CD14-positive monocyte (primary cell): Measurements from ENCODE around the gene TANGO2. TPM values are rescaled to one million over a fixed set of nuclear protein-coding genes. Genes with fewer than 3 reads are reported as not detected.

Source experiments
- DNase-seq, 3 donors: peaks; one replicate each; pipeline ENCODE4 v3.0.0-alpha.2; 2011 to 2022
- H2AFZ ChIP-seq: 2 replicates; pipeline ENCODE4 v1.6.0; 2012; ENCODE audit warnings: mild to moderate bottlenecking, low read depth, low read length, inconsistent platforms; ENCODE audit not compliant: insufficient read depth, poor library complexity, severe bottlenecking
- H3K27ac ChIP-seq, 2 donors: 1 replicate in 1 of 2; 2 replicates in 1 of 2; pipeline ENCODE4 v1.5.1; 2012 to 2013; ENCODE audit warnings: low read length in 2 of 2, control low read depth in 1 of 2, inconsistent platforms in 1 of 2, low read depth in 1 of 2, mild to moderate bottlenecking in 1 of 2
- H3K27me3 ChIP-seq, 2 donors: one replicate each; pipeline versions ENCODE4 v1.6.0 to v1.6.1; 2011 to 2013; ENCODE audit warnings: low read length in 2 of 2; ENCODE audit not compliant: control insufficient read depth in 2 of 2, insufficient read depth in 2 of 2
- H3K36me3 ChIP-seq, 2 donors: replicated peaks in 1 of 2; 1 replicate in 1 of 2; 2 replicates in 1 of 2; pipeline versions ENCODE4 v1.5.1 to v1.6.1; 2012 to 2013; ENCODE audit warnings: low read length in 2 of 2, control low read depth in 1 of 2, inconsistent platforms in 1 of 2, mild to moderate bottlenecking in 1 of 2; ENCODE audit not compliant: insufficient read depth in 2 of 2, control insufficient read depth in 1 of 2
- H3K4me1 ChIP-seq, 2 donors: 1 replicate in 1 of 2; 2 replicates in 1 of 2; pipeline versions ENCODE4 v1.5.1 to v1.6.1; 2012 to 2013; ENCODE audit warnings: low read length in 2 of 2, control low read depth in 1 of 2, inconsistent platforms in 1 of 2, mild to moderate bottlenecking in 1 of 2, moderate library complexity in 1 of 2; ENCODE audit not compliant: insufficient read depth in 2 of 2, control insufficient read depth in 1 of 2
- H3K4me2 ChIP-seq: replicated peaks from 2 replicates; pipeline ENCODE3; 2012; ENCODE audit warnings: low read length, moderate library complexity, mild to moderate bottlenecking; ENCODE audit not compliant: poor library complexity, severe bottlenecking; ENCODE audit errors: extremely low read depth
- H3K4me3 ChIP-seq, 3 experiments: fragments of 200-600 bp in 1 of 3; sonication (generic) in 1 of 3; replicated peaks in 1 of 3; 1 replicate in 2 of 3; 2 replicates in 1 of 3; pipeline ENCODE4 v1.5.1; 2011 to 2013; ENCODE audit warnings: low read length in 3 of 3, mild to moderate bottlenecking in 3 of 3, control low read depth in 2 of 3, low read depth in 2 of 3, inconsistent platforms in 1 of 3, moderate library complexity in 1 of 3
- H3K79me2 ChIP-seq: 2 replicates; pipeline ENCODE4 v1.6.0; 2012; ENCODE audit warnings: mild to moderate bottlenecking, control low read depth, inconsistent platforms, low read length, moderate library complexity; ENCODE audit not compliant: insufficient read depth
- H3K9ac ChIP-seq: 2 replicates; pipeline ENCODE4 v1.6.0; 2017; ENCODE audit warnings: low read length, mild to moderate bottlenecking; ENCODE audit not compliant: insufficient read depth, poor library complexity, severe bottlenecking
- H3K9me3 ChIP-seq, 2 donors: replicated peaks in 1 of 2; 1 replicate in 1 of 2; 2 replicates in 1 of 2; pipeline versions ENCODE4 v1.5.1 to v1.6.1; 2012 to 2013; ENCODE audit warnings: low read length in 2 of 2, control low read depth in 1 of 2; ENCODE audit not compliant: control insufficient read depth in 1 of 2, insufficient read depth in 1 of 2
- H4K20me1 ChIP-seq: 2 replicates; pipeline ENCODE4 v1.6.0; 2012; ENCODE audit warnings: mild to moderate bottlenecking, low read length, control low read depth, moderate library complexity; ENCODE audit not compliant: insufficient read depth
- H3K27ac Mint-ChIP-seq, 7 donors: one replicate each; pipeline ENCODE4 v1.8.0; 2020; ENCODE audit warnings: mild to moderate bottlenecking in 7 of 7, mixed read lengths in 7 of 7, moderate library complexity in 6 of 7, inconsistent platforms in 2 of 7
- H3K27me3 Mint-ChIP-seq, 3 donors: one replicate each; pipeline ENCODE4 v1.8.0; 2021 to 2022; ENCODE audit warnings: low read depth in 3 of 3, mild to moderate bottlenecking in 3 of 3, mixed read lengths in 3 of 3, moderate library complexity in 3 of 3, inconsistent platforms in 1 of 3
- H3K36me3 Mint-ChIP-seq, 2 donors: one replicate each; pipeline ENCODE4 v1.8.0; 2020; ENCODE audit warnings: mixed read lengths in 2 of 2, inconsistent platforms in 1 of 2, mild to moderate bottlenecking in 1 of 2
- H3K4me1 Mint-ChIP-seq: one replicate; pipeline ENCODE4 v1.8.0; 2020; ENCODE audit warnings: mild to moderate bottlenecking, mixed read lengths
- H3K4me3 Mint-ChIP-seq, 2 donors: one replicate each; pipeline ENCODE4 v1.8.0; 2020; ENCODE audit warnings: mild to moderate bottlenecking in 2 of 2, mixed read lengths in 2 of 2, moderate library complexity in 1 of 2
- H3K9me3 Mint-ChIP-seq, 7 donors: one replicate each; pipeline ENCODE4 v1.8.0; 2020 to 2022; ENCODE audit warnings: mixed read lengths in 7 of 7, mild to moderate bottlenecking in 6 of 7, moderate library complexity in 6 of 7, inconsistent platforms in 2 of 7
- WGBS: methylation state at CpG from one replicate; pipeline ENCODE4 v1.1.5; 2013; ENCODE audit warnings: missing lambda C conversion rate; ENCODE audit not compliant: insufficient coverage; 5-methylcytosine and 5-hydroxymethylcytosine counted together
- intact Hi-C, 2 donors: fragments of 100-400 bp; cut with micrococcal nuclease; formaldehyde crosslinking; loops; one replicate each; pipeline versions ENCODE4 v1.15.0 to v1.15.1; 2023
- polyA plus RNA-seq, 3 donors: library from polyadenylated mRNA; depleted of rRNA in 1 of 3; unstranded in 2 of 3; stranded (reverse) in 1 of 3; fragments of 300-500 nt in 2 of 3; fragments of >200 nt in 1 of 3; fragmentation: Illumina TruSeq in 2 of 3; gene quantifications; 1 replicate in 2 of 3; 2 replicates in 1 of 3; pipeline ENCODE4 v1.2.3, GENCODE V29; 2012 to 2021
- TF ChIP-seq, protein P1 (sequence below): fragments of 200-600 bp; IDR thresholded peaks from one replicate; pipeline ENCODE4 v1.8.0; 2022; ENCODE audit warnings: antibody characterized with exemption, mild to moderate bottlenecking

Gene TANGO2
- polyA plus RNA-seq, 3 donors: 56.4 to 94.9 (median 58.2) TPM

GRCh38 chr22:20113551-20114310 lies 92.8 kb downstream of the TANGO2 start:
- Histone ChIP-seq H4K20me1 (peaks cover 28% of the 10 kb centered on the region), H3K9ac (no peak overlapping the region), H2AFZ (no peak overlapping the region), H3K79me2 (peaks cover 45% of the 10 kb centered on the region), H3K4me2 (no peak overlapping the region), H3K27me3 (no peaks in the 10 kb centered on the region), H3K4me3 (no peak overlapping the region), H3K27ac (peak overlapping the region in 1 of 2 donors; percentile 31), H3K9me3 (no peaks in the 10 kb centered on the region), H3K4me1 (peaks cover 19 to 26% of the 10 kb centered on the region in 2 donors), H3K36me3 (peaks cover 54 to 69% of the 10 kb centered on the region in 2 donors)
- no peaks in the 10 kb centered on the region for H3K9me3 Mint-ChIP-seq
- no peak for DNase-seq
- H3K27ac Mint-ChIP-seq: peak overlapping the region in 4 of 7 donors; percentile 40 to 81 (median 52)
- TF ChIP-seq, protein P1, sequence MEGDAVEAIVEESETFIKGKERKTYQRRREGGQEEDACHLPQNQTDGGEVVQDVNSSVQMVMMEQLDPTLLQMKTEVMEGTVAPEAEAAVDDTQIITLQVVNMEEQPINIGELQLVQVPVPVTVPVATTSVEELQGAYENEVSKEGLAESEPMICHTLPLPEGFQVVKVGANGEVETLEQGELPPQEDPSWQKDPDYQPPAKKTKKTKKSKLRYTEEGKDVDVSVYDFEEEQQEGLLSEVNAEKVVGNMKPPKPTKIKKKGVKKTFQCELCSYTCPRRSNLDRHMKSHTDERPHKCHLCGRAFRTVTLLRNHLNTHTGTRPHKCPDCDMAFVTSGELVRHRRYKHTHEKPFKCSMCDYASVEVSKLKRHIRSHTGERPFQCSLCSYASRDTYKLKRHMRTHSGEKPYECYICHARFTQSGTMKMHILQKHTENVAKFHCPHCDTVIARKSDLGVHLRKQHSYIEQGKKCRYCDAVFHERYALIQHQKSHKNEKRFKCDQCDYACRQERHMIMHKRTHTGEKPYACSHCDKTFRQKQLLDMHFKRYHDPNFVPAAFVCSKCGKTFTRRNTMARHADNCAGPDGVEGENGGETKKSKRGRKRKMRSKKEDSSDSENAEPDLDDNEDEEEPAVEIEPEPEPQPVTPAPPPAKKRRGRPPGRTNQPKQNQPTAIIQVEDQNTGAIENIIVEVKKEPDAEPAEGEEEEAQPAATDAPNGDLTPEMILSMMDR: no peak
- peaks cover 31 to 61% of the 10 kb centered on the region in 2 donors for H3K36me3 Mint-ChIP-seq
- H3K4me1 Mint-ChIP-seq: peaks cover 16% of the 10 kb centered on the region
- 97% methylated on average over 16 of the region's 19 CpGs for WGBS
- no peak overlapping the region for H3K4me3 Mint-ChIP-seq
- peaks cover 0 to 1% (median 0%) of the 10 kb centered on the region in 3 donors for H3K27me3 Mint-ChIP-seq
- intact Hi-C loops: loop anchor here in 1 of 2 donors (10.0 kb wide), 2 partner anchors 89 to 259 kb away; partner anchors contain the start of genes GNB1L, RTL10 and TANGO2

GRCh38 chr22:20114506-20115475 lies 93.9 kb downstream of the TANGO2 start:
- Histone ChIP-seq H3K27me3 (no peaks in the 10 kb centered on the region), H3K9me3 (no peaks in the 10 kb centered on the region), H3K36me3 (peaks cover 48 to 69% of the 10 kb centered on the region in 2 donors), H3K27ac (peak overlapping the region in 1 of 2 donors; percentile 98), H3K9ac (no peak overlapping the region), H3K79me2 (peaks cover 55% of the 10 kb centered on the region), H3K4me2 (no peak overlapping the region), H4K20me1 (peaks cover 30% of the 10 kb centered on the region), H3K4me3 (no peak overlapping the region), H3K4me1 (peaks cover 21 to 33% of the 10 kb centered on the region in 2 donors), H2AFZ (no peak overlapping the region)
- DNase-seq: no peak
- H3K4me1 Mint-ChIP-seq: peaks cover 18% of the 10 kb centered on the region
- intact Hi-C loops: loop anchor here (5.0 to 10.0 kb wide), 4 partner anchors 90 to 383 kb away; partner anchors contain the start of genes TANGO2 (in 2 of the 2), GNB1L (in 1 of the 2), KLHL22 (in 1 of the 2) and RTL10 (in 1 of the 2)
- H3K27ac Mint-ChIP-seq: peak overlapping the region in 5 of 7 donors; percentile 32 to 91 (median 81)
- H3K4me3 Mint-ChIP-seq: no peak overlapping the region
- H3K27me3 Mint-ChIP-seq: peaks cover 0 to 1% (median 0%) of the 10 kb centered on the region in 3 donors
- 96% methylated on average over 29 of the region's 36 CpGs for WGBS
- no peaks in the 10 kb centered on the region for H3K9me3 Mint-ChIP-seq
- TF ChIP-seq, protein P1: no peak
- H3K36me3 Mint-ChIP-seq: peaks cover 33 to 58% of the 10 kb centered on the region in 2 donors
